Measurements from ENCODE around the gene C2CD3. TPM values are rescaled to one million over a fixed set of nuclear protein-coding genes. Genes with fewer than 3 reads are reported as not detected.
A peak's percentile ranks its signal among the peaks of the same experiment; 100 is the strongest.

The C2CD3 gene
- total and polyA plus RNA-seq, 10 of the 15 experiments (the other 5 are each of a cell fraction or from before 2014, with no cell fraction given) = 2.3 to 24.0 (median 16.3) TPM

DNA sequence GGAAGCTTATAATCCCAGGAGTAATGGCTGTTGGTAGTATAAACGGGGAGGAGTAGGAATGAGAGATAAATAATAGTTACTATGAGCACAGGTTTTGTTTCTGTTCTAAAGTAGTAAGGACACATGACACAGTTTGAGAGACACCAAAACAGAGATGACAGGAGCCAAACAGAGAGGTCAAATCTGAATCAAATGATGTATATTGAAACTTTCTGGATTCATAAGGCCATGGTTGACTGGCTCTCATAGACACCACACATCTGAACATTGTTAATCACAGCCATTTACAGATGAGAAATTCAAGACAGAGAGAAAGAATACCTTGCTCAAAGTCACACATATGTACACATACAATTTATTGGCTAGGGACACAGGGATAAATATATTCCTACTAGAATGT lies 98.5 kb downstream of the C2CD3 start:
- in situ Hi-C loops (cut with MboI) (no loop called here), intact Hi-C loops (cut with micrococcal nuclease; ENCODE audit: unreplicated experiment) (no loop called here)
- Histone ChIP-seq H3K4me3 (no peak overlapping the region), H3K9me3 (replicated peaks; ENCODE audit: control insufficient read depth, insufficient read depth, low read length) (no peaks in the 10 kb centered on the region), H4K20me1 (ENCODE audit: control insufficient read depth, insufficient read depth) (no peaks in the 10 kb centered on the region), H3K9ac (ENCODE audit: control insufficient read depth, insufficient read depth, low read length) (no peak overlapping the region), H2AFZ (ENCODE audit: control insufficient read depth, low read depth, low read length) (no peak overlapping the region), H3K27ac (ENCODE audit: control insufficient read depth, insufficient read depth) (no peak overlapping the region), H3K4me1 (ENCODE audit: control insufficient read depth, insufficient read depth, low read length) (no peaks in the 10 kb centered on the region), H3K4me2 (ENCODE audit: control insufficient read depth, insufficient read depth) (no peak overlapping the region), H3K79me2 (ENCODE audit: control insufficient read depth, insufficient read depth, low read length) (no peaks in the 10 kb centered on the region), H3K36me3 (ENCODE audit: control insufficient read depth in 2 of 2, insufficient read depth in 2 of 2, low read length in 1 of 2) (peaks cover 0 to 6% of the 10 kb centered on the region in 2 experiments; a peak in 3 of 4 replicates), H3K27me3 (replicated peaks in 1 of 2; ENCODE audit: control insufficient read depth in 2 of 2, insufficient read depth in 2 of 2, low read length in 1 of 2) (no peaks in the 10 kb centered on the region)
- ChIA-PET POLR2A (no interaction called here), CTCF (interaction anchor here (0.9 kb wide), 1 partner anchor 111 kb away, joined by 3 read pairs; no protein-coding TSS in a partner anchor), SMC1A (ENCODE audit: uncharacterized antibody, unreplicated experiment) (no interaction called here), RAD21 (ENCODE audit: unreplicated experiment) (no interaction called here)
- no TSS peak for BruUV-seq (replicated peaks)
- ATAC-seq (peak; percentile 85), DNase-seq (ENCODE audit: low read depth, low spot score) (peak; percentile 2), FAIRE-seq (no peak)
- WGBS (ENCODE audit: insufficient coverage, insufficient replicate concordance, low lambda C conversion rate, missing lambda C conversion rate) = 4% methylated on average over 1 of the region's 1 CpG
- TF ChIP-seq PKNOX1 (IDR thresholded peaks at IDR 0.05) (peak; percentile 38; the same call in 1 of the 2 replicates), RELB (IDR thresholded peaks at IDR 0.05; ENCODE audit: low read depth) (no peak), GABPA (IDR thresholded peaks at IDR 0.05; ENCODE audit: low read depth) (no peak), SMARCA5 (IDR thresholded peaks at IDR 0.05) (no peak), JUNB (IDR thresholded peaks at IDR 0.05) (peak; percentile 27), SKIL (IDR thresholded peaks at IDR 0.05; ENCODE audit: low read depth, poor library complexity, severe bottlenecking) (no peak), TCF3 (IDR thresholded peaks at IDR 0.05; ENCODE audit: borderline replicate concordance, insufficient read depth, low read depth, low read length) (no peak), NRF1 (conservative IDR thresholded peaks at IDR 0.05; ENCODE audit: low read depth, low read length) (no peak), STAT3 (IDR thresholded peaks at IDR 0.05; ENCODE audit: low read depth, low read length) (no peak), TAF1 (IDR thresholded peaks at IDR 0.05; ENCODE audit: borderline replicate concordance, low read depth, low read length) (no peak), ZBTB4 (CRISPR knock-in tag; IDR thresholded peaks at IDR 0.05) (no peak), IKZF1 (conservative IDR thresholded peaks at IDR 0.05) (no peak)
- TF ChIP-seq, protein P1, sequence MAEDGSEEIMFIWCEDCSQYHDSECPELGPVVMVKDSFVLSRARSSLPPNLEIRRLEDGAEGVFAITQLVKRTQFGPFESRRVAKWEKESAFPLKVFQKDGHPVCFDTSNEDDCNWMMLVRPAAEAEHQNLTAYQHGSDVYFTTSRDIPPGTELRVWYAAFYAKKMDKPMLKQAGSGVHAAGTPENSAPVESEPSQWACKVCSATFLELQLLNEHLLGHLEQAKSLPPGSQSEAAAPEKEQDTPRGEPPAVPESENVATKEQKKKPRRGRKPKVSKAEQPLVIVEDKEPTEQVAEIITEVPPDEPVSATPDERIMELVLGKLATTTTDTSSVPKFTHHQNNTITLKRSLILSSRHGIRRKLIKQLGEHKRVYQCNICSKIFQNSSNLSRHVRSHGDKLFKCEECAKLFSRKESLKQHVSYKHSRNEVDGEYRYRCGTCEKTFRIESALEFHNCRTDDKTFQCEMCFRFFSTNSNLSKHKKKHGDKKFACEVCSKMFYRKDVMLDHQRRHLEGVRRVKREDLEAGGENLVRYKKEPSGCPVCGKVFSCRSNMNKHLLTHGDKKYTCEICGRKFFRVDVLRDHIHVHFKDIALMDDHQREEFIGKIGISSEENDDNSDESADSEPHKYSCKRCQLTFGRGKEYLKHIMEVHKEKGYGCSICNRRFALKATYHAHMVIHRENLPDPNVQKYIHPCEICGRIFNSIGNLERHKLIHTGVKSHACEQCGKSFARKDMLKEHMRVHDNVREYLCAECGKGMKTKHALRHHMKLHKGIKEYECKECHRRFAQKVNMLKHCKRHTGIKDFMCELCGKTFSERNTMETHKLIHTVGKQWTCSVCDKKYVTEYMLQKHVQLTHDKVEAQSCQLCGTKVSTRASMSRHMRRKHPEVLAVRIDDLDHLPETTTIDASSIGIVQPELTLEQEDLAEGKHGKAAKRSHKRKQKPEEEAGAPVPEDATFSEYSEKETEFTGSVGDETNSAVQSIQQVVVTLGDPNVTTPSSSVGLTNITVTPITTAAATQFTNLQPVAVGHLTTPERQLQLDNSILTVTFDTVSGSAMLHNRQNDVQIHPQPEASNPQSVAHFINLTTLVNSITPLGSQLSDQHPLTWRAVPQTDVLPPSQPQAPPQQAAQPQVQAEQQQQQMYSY (CRISPR knock-in tag; IDR thresholded peaks at IDR 0.05) = no peak
